ENCODE results near the gene USE1.

GRCh38 chr19:17242431-17243208, 27.5 kb downstream of the USE1 start:
- TF ChIP-seq POLR2AphosphoS5 (IDR thresholded peaks at IDR 0.05; ENCODE audit: low read depth, low read length), result no peak
- no peak for TF ChIP-seq POLR2A (IDR thresholded peaks at IDR 0.05; ENCODE audit: low read depth, low read length)
- TF ChIP-seq TAF1 (IDR thresholded peaks at IDR 0.05; ENCODE audit: borderline replicate concordance, low read depth, low read length), result no peak

All from GM12892 (cell line).